H1 (cell line): Measurements from ENCODE around the gene KRT5. TPM values are rescaled to one million over a fixed set of nuclear protein-coding genes. Genes with fewer than 3 reads are reported as not detected.

Experiments
- CTCF ChIA-PET: fragments of 300-600 bp; sonication (Branson Sonifier 250); formaldehyde crosslinking; loops from one replicate; lab custom pipeline; 2021; ENCODE audit not compliant: partially characterized antibody; lab: Charles Lee
- POLR2A ChIA-PET: fragments of 300-600 bp; sonication (Branson Sonifier 250); formaldehyde crosslinking; loops from one replicate; lab custom pipeline; 2021; ENCODE audit warnings: inconsistent platforms; ENCODE audit not compliant: partially characterized antibody; lab: Charles Lee
- DNase-seq, 2 experiments: peaks; one replicate each; pipeline versions ENCODE4 v3.0.0 to v3.0.0-alpha.2; 2010 to 2022; ENCODE audit warnings: low spot score in 2 of 2, low read depth in 1 of 2, mixed read lengths in 1 of 2
- FAIRE-seq: peaks from 2 replicates; lab custom pipeline; 2011; peaks lifted over from hg19 to GRCh38; lab: Jason Lieb, UNC
- H2AFZ ChIP-seq: 2 replicates; pipeline ENCODE4 v1.8.1; 2012; ENCODE audit warnings: low read length, inconsistent platforms
- H2AK5ac ChIP-seq: 2 replicates; pipeline ENCODE4 v1.6.1; 2013; ENCODE audit warnings: low read depth, low read length
- H2BK120ac ChIP-seq: replicated peaks from 2 replicates; pipeline ENCODE3; 2013; ENCODE audit warnings: low read depth, low read length, inconsistent platforms
- H2BK12ac ChIP-seq: 2 replicates; pipeline ENCODE4 v1.6.1; 2013; ENCODE audit warnings: low read depth, low read length
- H2BK15ac ChIP-seq: 2 replicates; pipeline ENCODE4 v1.6.1; 2013; ENCODE audit warnings: low read length
- H2BK20ac ChIP-seq: 2 replicates; pipeline ENCODE4 v1.6.1; 2013; ENCODE audit warnings: low read length
- H2BK5ac ChIP-seq: 2 replicates; pipeline ENCODE4 v1.6.1; 2013; ENCODE audit warnings: low read depth, low read length
- H3K14ac ChIP-seq: 2 replicates; pipeline ENCODE4 v1.6.1; 2013; ENCODE audit warnings: inconsistent platforms; ENCODE audit not compliant: insufficient read length
- H3K18ac ChIP-seq: 2 replicates; pipeline ENCODE4 v1.6.1; 2013; ENCODE audit warnings: low read length; ENCODE audit errors: extremely low read depth
- H3K23ac ChIP-seq: 2 replicates; pipeline ENCODE4 v1.6.1; 2013; ENCODE audit warnings: inconsistent platforms; ENCODE audit not compliant: insufficient read length
- H3K23me2 ChIP-seq: 2 replicates; pipeline ENCODE4 v1.6.1; 2013; ENCODE audit warnings: low read depth, low read length
- H3K27ac ChIP-seq: 2 replicates; pipeline ENCODE4 v1.6.1; 2011; ENCODE audit warnings: low read depth, low read length, inconsistent platforms
- H3K27me3 ChIP-seq, 4 experiments: replicated peaks in 1 of 4; 1 replicate in 1 of 4; 2 replicates in 3 of 4; pipeline versions ENCODE4 v1.6.1 to v1.8.1; 2011 to 2013; ENCODE audit warnings: low read length in 3 of 4, mild to moderate bottlenecking in 3 of 4, inconsistent platforms in 2 of 4, mixed read lengths in 2 of 4, moderate library complexity in 1 of 4; ENCODE audit not compliant: control insufficient read depth in 3 of 4, insufficient read depth in 3 of 4; ENCODE audit errors: extremely low read depth in 1 of 4
- H3K36me3 ChIP-seq, 4 experiments: 2 replicates each; pipeline versions ENCODE4 v1.6.1 to v1.8.1; 2011 to 2013; ENCODE audit warnings: mild to moderate bottlenecking in 4 of 4, low read length in 3 of 4, moderate library complexity in 2 of 4, control low read depth in 1 of 4, inconsistent platforms in 1 of 4; ENCODE audit not compliant: insufficient read depth in 4 of 4, control insufficient read depth in 2 of 4
- H3K4ac ChIP-seq: replicated peaks from 2 replicates; pipeline ENCODE3; 2013; ENCODE audit warnings: low read length, low read depth, mixed read lengths, inconsistent platforms; ENCODE audit not compliant: insufficient read length
- H3K4me1 ChIP-seq, 4 experiments: replicated peaks in 1 of 4; 1 replicate in 1 of 4; 2 replicates in 3 of 4; pipeline versions ENCODE4 v1.6.1 to v1.8.1; 2011 to 2013; ENCODE audit warnings: low read length in 3 of 4, inconsistent platforms in 2 of 4, mixed read lengths in 1 of 4; ENCODE audit not compliant: insufficient read depth in 4 of 4, control insufficient read depth in 3 of 4
- H3K4me2 ChIP-seq, 2 experiments: 2 replicates each; pipeline versions ENCODE4 v1.6.1 to v1.8.1; 2011 to 2013; ENCODE audit warnings: low read depth in 2 of 2, low read length in 2 of 2, control low read depth in 1 of 2, inconsistent platforms in 1 of 2, mild to moderate bottlenecking in 1 of 2; ENCODE audit not compliant: insufficient read depth in 1 of 2
- H3K4me3 ChIP-seq, 4 experiments: fragments of 200-600, 300-600 bp in 1 of 4; sonication (generic), shearing (Covaris generic), sonication (Bioruptor Twin) in 1 of 4; 2 replicates each; pipeline versions ENCODE4 v1.5.1 to v1.8.1; 2011 to 2016; ENCODE audit warnings: low read length in 4 of 4, low read depth in 3 of 4, control low read depth in 2 of 4, inconsistent platforms in 2 of 4, mild to moderate bottlenecking in 2 of 4, mixed read lengths in 1 of 4, moderate library complexity in 1 of 4; ENCODE audit not compliant: insufficient read depth in 2 of 4; ENCODE audit errors: extremely low read depth in 1 of 4
- H3K56ac ChIP-seq: replicated peaks from 2 replicates; pipeline ENCODE3; 2013; ENCODE audit warnings: low read depth, mild to moderate bottlenecking, mixed read lengths, low read length, inconsistent platforms; ENCODE audit not compliant: insufficient read length
- H3K79me1 ChIP-seq: 2 replicates; pipeline ENCODE4 v1.6.1; 2013; ENCODE audit warnings: low read depth, low read length, control low read depth
- H3K79me2 ChIP-seq, 2 experiments: 2 replicates each; pipeline versions ENCODE4 v1.6.1 to v1.8.1; 2012 to 2013; ENCODE audit warnings: low read length in 2 of 2, mild to moderate bottlenecking in 2 of 2, inconsistent platforms in 1 of 2; ENCODE audit not compliant: insufficient read depth in 2 of 2, control insufficient read depth in 1 of 2
- H3K9ac ChIP-seq, 4 experiments: replicated peaks in 1 of 4; 1 replicate in 1 of 4; 2 replicates in 3 of 4; pipeline versions ENCODE4 v1.6.1 to v1.8.1; 2011 to 2013; ENCODE audit warnings: low read depth in 3 of 4, low read length in 3 of 4, control low read depth in 2 of 4, mild to moderate bottlenecking in 2 of 4, moderate library complexity in 2 of 4, inconsistent platforms in 1 of 4; ENCODE audit errors: extremely low read depth in 1 of 4
- H3K9me3 ChIP-seq, 2 experiments: 2 replicates each; pipeline versions ENCODE4 v1.6.1 to v1.8.1; 2012 to 2013; ENCODE audit warnings: mild to moderate bottlenecking in 2 of 2, moderate library complexity in 2 of 2, control low read depth in 1 of 2, inconsistent platforms in 1 of 2, low read depth in 1 of 2, low read length in 1 of 2, mixed read lengths in 1 of 2; ENCODE audit not compliant: insufficient read depth in 2 of 2
- H4K20me1 ChIP-seq, 2 experiments: replicated peaks in 1 of 2; 2 replicates each; pipeline versions ENCODE3 to v1.8.1; 2011 to 2013; ENCODE audit warnings: inconsistent platforms in 2 of 2, low read length in 2 of 2, mild to moderate bottlenecking in 1 of 2; ENCODE audit not compliant: insufficient read depth in 2 of 2, control insufficient read depth in 1 of 2
- H4K5ac ChIP-seq: 2 replicates; pipeline ENCODE4 v1.6.1; 2013; ENCODE audit warnings: low read length, low read depth, mixed read lengths, inconsistent platforms; ENCODE audit not compliant: insufficient read length
- H4K8ac ChIP-seq: 2 replicates; pipeline ENCODE4 v1.8.0; 2013; ENCODE audit warnings: mild to moderate bottlenecking, moderate library complexity, low read length, inconsistent platforms; ENCODE audit not compliant: insufficient read depth; ENCODE audit errors: extremely low read depth
- H4K91ac ChIP-seq: replicated peaks from 2 replicates; pipeline ENCODE3; 2013; ENCODE audit warnings: low read length, mixed read lengths, inconsistent platforms; ENCODE audit not compliant: insufficient read length
- CBX5 ChIP-seq: fragments of 300-800, 300-1000 bp; sonication (generic); IDR thresholded peaks from 2 replicates; pipeline ENCODE4 v1.7.1; 2016; ENCODE audit warnings: antibody characterized with exemption, low read length, low read depth
- JUND ChIP-seq: IDR thresholded peaks from 2 replicates; pipeline ENCODE4 v1.6.1; 2011; ENCODE audit warnings: mild to moderate bottlenecking, improper control_type of control experiment, low read length
- TAF7 ChIP-seq: optimal IDR thresholded peaks from 2 replicates; pipeline ENCODE3; 2011; ENCODE audit warnings: low read depth, mild to moderate bottlenecking, inconsistent platforms, low read length, moderate library complexity, borderline replicate concordance
- WGBS, 2 experiments: shearing (Covaris generic) in 1 of 2; methylation state at CpG; one replicate each; pipeline versions ENCODE4 v1.1.6 to v1.1.7; 2013 to 2015; ENCODE audit warnings: low lambda C conversion rate in 2 of 2, mixed read lengths in 2 of 2, inconsistent platforms in 1 of 2, low coverage in 1 of 2, missing lambda C conversion rate in 1 of 2; ENCODE audit not compliant: insufficient replicate concordance in 2 of 2, insufficient coverage in 1 of 2, insufficient read length in 1 of 2; ENCODE audit errors: extremely low coverage in 1 of 2, missing lambda C conversion rate in 1 of 2; 5-methylcytosine and 5-hydroxymethylcytosine counted together
- polyA plus RNA-seq, 7 experiments: library from polyadenylated mRNA; depleted of rRNA in 3 of 7; stranded (reverse) in 5 of 7; unstranded in 2 of 7; fragments of >200 nt in 5 of 7; fragments of 200-250 nt in 2 of 7; gene quantifications; 1 replicate in 5 of 7; 2 replicates in 1 of 7; 4 replicates in 1 of 7; pipeline versions ENCODE4 v1.2.1 to v1.2.3, GENCODE V29; 2011 to 2013; ENCODE audit warnings: missing spikeins in 2 of 7, mixed read lengths in 2 of 7
- total RNA-seq: library from RNA; stranded (reverse); fragmentation: NEBNext Ultra II Directional; extraction: Animal tissue kit (Norgen Biotek cat#: 25700); gene quantifications from 2 replicates; pipeline ENCODE4 v1.2.1, GENCODE V29; 2021

The KRT5 gene
- total and polyA plus RNA-seq, 2 of the 8 experiments (the other 6 are each of a cell fraction or from before 2014, with no cell fraction given) = 0.18 TPM; not detected in 1

DNA sequence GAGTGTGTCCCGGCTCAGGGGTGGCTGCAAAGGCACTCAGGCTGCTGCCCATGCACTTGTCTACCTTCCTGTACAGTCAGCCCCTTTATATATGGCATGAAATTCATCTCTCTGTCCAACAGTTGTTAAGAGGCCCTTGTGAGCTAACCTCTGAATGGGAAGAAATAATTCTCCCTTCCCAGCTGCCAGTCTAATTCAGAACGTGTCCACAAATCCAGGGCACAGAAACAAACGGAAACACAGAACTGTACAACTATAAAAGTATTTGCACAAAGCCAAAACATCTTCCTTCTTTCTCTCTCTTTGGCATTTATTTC is 849 bp downstream of the KRT5 start:
- Histone ChIP-seq H2AFZ (no peak overlapping the region), H4K8ac (no peak overlapping the region; the same call in 1 of the 2 replicates), H3K14ac (no peak overlapping the region), H3K79me1 (no peaks in the 10 kb centered on the region), H3K4me2 (no peak overlapping the region), H4K5ac (no peak overlapping the region), H3K4ac (no peak overlapping the region), H2BK20ac (no peak overlapping the region), H3K23me2 (no peaks in the 10 kb centered on the region), H3K36me3 (no peaks in the 10 kb centered on the region), H3K4me1 (peaks cover 0 to 1% (median 0%) of the 10 kb centered on the region in 4 experiments; a peak in 1 of 7 replicates), H3K56ac (no peak overlapping the region), H2BK12ac (no peak overlapping the region), H4K20me1 (no peaks in the 10 kb centered on the region), H2BK120ac (no peak overlapping the region), H3K4me3 (no peak overlapping the region), H4K91ac (no peak overlapping the region), H3K79me2 (no peaks in the 10 kb centered on the region), H3K9me3 (no peaks in the 10 kb centered on the region; a peak in 1 of 4 replicates), H2BK15ac (no peak overlapping the region), H3K18ac (no peak overlapping the region), H3K9ac (no peak overlapping the region), H2BK5ac (no peak overlapping the region), H3K27me3 (no peaks in the 10 kb centered on the region), H3K27ac (no peak overlapping the region), H2AK5ac (no peak overlapping the region), H3K23ac (no peak overlapping the region)
- 97% methylated on average over 3 of the region's 3 CpGs; no CpG with 5 or more reads in 1 of the 2 experiments for WGBS, 2 experiments
- no peak for FAIRE-seq
- CTCF ChIA-PET = interaction anchor here (0.9 to 4.0 kb wide), 10 partner anchors 12 to 138 kb away, joined by 3 to 27 read pairs (median 5); no protein-coding TSS in a partner anchor
- POLR2A ChIA-PET = no interaction called here
- peak in 1 of 2 experiments; percentile 29 for DNase-seq
- TF ChIP-seq JUND = no peak
- TF ChIP-seq TAF7 = no peak
- TF ChIP-seq CBX5 = no peak
